HCT116 (cell line): ENCODE results near the gene TLK2. TPM values are rescaled to one million over a fixed set of nuclear protein-coding genes. Genes with fewer than 3 reads are reported as not detected.

Experiments
- ATAC-seq: fragments of 200-7000 bp; cut with Tn5 transposase; 2 replicates; pipeline ENCODE4 v1.9.1; 2020; ENCODE audit warnings: mild to moderate bottlenecking, moderate library complexity
- BruUV-seq: library from RNA; stranded (reverse); fragments of 400-500 nt; replicated peaks from 2 replicates; lab custom pipeline; 2021; lab: Mats Ljungman, UMichigan
- CTCF ChIA-PET: fragments of 300-600 bp; sonication (Branson Sonifier 250); formaldehyde crosslinking; loops from one replicate; lab custom pipeline; 2021; ENCODE audit warnings: antibody characterized with exemption; lab: Charles Lee
- POLR2A ChIA-PET: fragments of 300-600, 350-600 bp; sonication (Branson Sonifier 250); formaldehyde crosslinking; loops from one replicate; lab custom pipeline; 2021; ENCODE audit warnings: antibody characterized with exemption; lab: Charles Lee
- RAD21 ChIA-PET, 2 experiments: fragments of 300-600 bp; sonication (Branson Sonifier 250); formaldehyde crosslinking; loops; one replicate each; lab custom pipeline; 2023; ENCODE audit warnings: low total read pairs in 2 of 2; ENCODE audit not compliant: uncharacterized antibody in 2 of 2, unreplicated experiment in 2 of 2, low non-redundant PET in 1 of 2; lab: Charles Lee
- DNase-seq: peaks from one replicate; pipeline ENCODE4 v3.0.0-alpha.2; 2010; ENCODE audit warnings: low read depth, low spot score
- H2AFZ ChIP-seq: fragments of 200-600 bp; shearing (Covaris generic), sonication (generic); 2 replicates; pipeline ENCODE4 v1.6.1; 2017; ENCODE audit warnings: low read depth, mixed run types, mixed read lengths, antibody characterized with exemption, low read length; ENCODE audit not compliant: poor library complexity, severe bottlenecking
- H3K27ac ChIP-seq: 2 replicates; pipeline ENCODE4 v1.5.1; 2012; ENCODE audit warnings: low read depth, low read length
- H3K27me3 ChIP-seq: fragments of 200-600 bp; sonication (generic); 2 replicates; pipeline ENCODE4 v1.6.1; 2016; ENCODE audit warnings: mixed run types, low read length, mixed read lengths; ENCODE audit not compliant: insufficient read depth
- H3K36me3 ChIP-seq, 2 experiments: fragments of 200-500 bp in 1 of 2; fragments of 200-600 bp in 1 of 2; sonication (Bioruptor generic) in 1 of 2; sonication (generic) in 1 of 2; 2 replicates each; pipeline versions ENCODE4 v1.5.1 to v1.6.1; 2014 to 2016; ENCODE audit warnings: low read length in 2 of 2, inconsistent platforms in 1 of 2, mixed read lengths in 1 of 2, mixed run types in 1 of 2; ENCODE audit not compliant: insufficient read depth in 2 of 2, control insufficient read depth in 1 of 2
- H3K4me1 ChIP-seq, 2 experiments: fragments of 200-600 bp in 1 of 2; sonication (generic) in 1 of 2; 2 replicates each; pipeline versions ENCODE4 v1.5.1 to v1.6.1; 2012 to 2017; ENCODE audit warnings: low read length in 2 of 2, inconsistent platforms in 1 of 2, mild to moderate bottlenecking in 1 of 2, mixed read lengths in 1 of 2, mixed run types in 1 of 2, moderate library complexity in 1 of 2; ENCODE audit not compliant: insufficient read depth in 2 of 2, control insufficient read depth in 1 of 2
- H3K4me2 ChIP-seq: fragments of 200-600 bp; sonication (generic); 2 replicates; pipeline ENCODE4 v1.6.1; 2017; ENCODE audit warnings: mixed run types, low read length, mixed read lengths
- H3K4me3 ChIP-seq, 2 experiments: fragments of 200-600 bp in 1 of 2; sonication (generic) in 1 of 2; replicated peaks in 1 of 2; 2 replicates each; pipeline ENCODE4 v1.5.1; 2011 to 2016; ENCODE audit warnings: low read length in 2 of 2, control low read depth in 1 of 2, low read depth in 1 of 2, mild to moderate bottlenecking in 1 of 2, mixed read lengths in 1 of 2, mixed run types in 1 of 2
- H3K79me2 ChIP-seq: fragments of 200-600 bp; sonication (generic); 2 replicates; pipeline ENCODE4 v1.6.1; 2017; ENCODE audit warnings: mild to moderate bottlenecking, mixed run types, low read length, moderate library complexity, mixed read lengths; ENCODE audit not compliant: insufficient read depth
- H3K9ac ChIP-seq: fragments of 200-600 bp; sonication (generic); 2 replicates; pipeline ENCODE4 v1.6.1; 2016; ENCODE audit warnings: low read length, mixed read lengths
- H3K9me2 ChIP-seq: fragments of 200-600 bp; sonication (generic), shearing (Covaris generic); 2 replicates; pipeline ENCODE4 v1.6.1; 2017; ENCODE audit warnings: mixed run types, mild to moderate bottlenecking, moderate library complexity; ENCODE audit not compliant: insufficient read depth
- H3K9me3 ChIP-seq, 2 experiments: fragments of 200-500 bp in 1 of 2; fragments of 200-600 bp in 1 of 2; sonication (Bioruptor generic) in 1 of 2; sonication (generic) in 1 of 2; 2 replicates each; pipeline ENCODE4 v1.6.1; 2014 to 2017; ENCODE audit warnings: low read length in 2 of 2, mixed read lengths in 2 of 2, inconsistent platforms in 1 of 2, low read depth in 1 of 2, mild to moderate bottlenecking in 1 of 2, mixed run types in 1 of 2, moderate library complexity in 1 of 2; ENCODE audit not compliant: control insufficient read depth in 1 of 2, insufficient read depth in 1 of 2
- H4K20me1 ChIP-seq: fragments of 200-600 bp; sonication (generic), shearing (Covaris generic); 2 replicates; pipeline ENCODE4 v1.6.1; 2017; ENCODE audit warnings: mixed run types, mild to moderate bottlenecking, moderate library complexity; ENCODE audit not compliant: insufficient read depth
- ATF3 ChIP-seq: IDR thresholded peaks from 2 replicates; pipeline ENCODE4 v1.6.1; 2012
- CBX3 ChIP-seq: IDR thresholded peaks from 2 replicates; pipeline ENCODE4 v1.6.1; 2012; ENCODE audit warnings: low read depth
- CEBPB ChIP-seq: IDR thresholded peaks from 2 replicates; pipeline ENCODE4 v1.6.1; 2012; ENCODE audit warnings: low read depth
- CTCF ChIP-seq, 3 experiments: fragments of 200-600 bp in 1 of 3; sonication (generic) in 1 of 3; IDR thresholded peaks in 2 of 3; conservative IDR thresholded peaks in 1 of 3; 2 replicates each; pipeline ENCODE4 v1.5.1; 2012 to 2017; ENCODE audit warnings: low read depth in 2 of 3, low read length in 2 of 3, antibody characterized with exemption in 1 of 3, borderline replicate concordance in 1 of 3, control low read depth in 1 of 3, mild to moderate bottlenecking in 1 of 3, mixed read lengths in 1 of 3, mixed run types in 1 of 3, moderate library complexity in 1 of 3; ENCODE audit not compliant: insufficient read depth in 1 of 3
- ELF1 ChIP-seq: IDR thresholded peaks from 2 replicates; pipeline ENCODE4 v1.6.1; 2012; ENCODE audit warnings: low read depth, borderline replicate concordance
- EZH2phosphoT487 ChIP-seq: fragments of 200-600 bp; IDR thresholded peaks from 2 replicates; pipeline ENCODE4 v1.6.1; 2018; ENCODE audit warnings: antibody characterized with exemption, borderline replicate concordance
- FOSL1 ChIP-seq: IDR thresholded peaks from 2 replicates; pipeline ENCODE4 v1.6.1; 2012; ENCODE audit warnings: low read depth
- JUND ChIP-seq: IDR thresholded peaks from 2 replicates; pipeline ENCODE4 v1.6.1; 2012
- POLR2A ChIP-seq: IDR thresholded peaks from 2 replicates; pipeline ENCODE4 v1.7.0; 2011; ENCODE audit warnings: borderline replicate concordance; ENCODE audit not compliant: insufficient read depth, insufficient read length; ENCODE audit errors: extremely low read depth
- POLR2AphosphoS5 ChIP-seq: IDR thresholded peaks from 2 replicates; pipeline ENCODE4 v1.6.1; 2011; ENCODE audit warnings: mild to moderate bottlenecking, low read depth, low read length, moderate library complexity
- REST ChIP-seq: IDR thresholded peaks from 2 replicates; pipeline ENCODE4 v1.6.1; 2012; ENCODE audit warnings: low read depth
- SP1 ChIP-seq: IDR thresholded peaks from 2 replicates; pipeline ENCODE4 v1.6.1; 2012; ENCODE audit warnings: low read depth
- SRF ChIP-seq: IDR thresholded peaks from 2 replicates; pipeline ENCODE4 v1.6.1; 2012; ENCODE audit warnings: low read depth
- TCF7L2 ChIP-seq: IDR thresholded peaks from 2 replicates; pipeline ENCODE4 v1.7.0; 2011; ENCODE audit warnings: borderline replicate concordance, inconsistent platforms; ENCODE audit not compliant: insufficient read depth, insufficient read length; ENCODE audit errors: extremely low read depth
- ZFX ChIP-seq: fragments of 450-650 bp; IDR thresholded peaks from 2 replicates; pipeline ENCODE4 v1.6.1; 2017
- intact Hi-C: fragments of 100-400 bp; cut with micrococcal nuclease; formaldehyde crosslinking; loops from 2 replicates; pipeline ENCODE4 v1.10.0; 2022
- total RNA-seq: library from RNA; stranded (reverse); gene quantifications from one replicate; pipeline ENCODE4 v1.2.1, GENCODE V29; 2021; ENCODE audit not compliant: unreplicated experiment
- TF ChIP-seq, protein P1 (sequence below): IDR thresholded peaks from 2 replicates; pipeline ENCODE4 v1.6.1; 2011; ENCODE audit warnings: mild to moderate bottlenecking, low read length, moderate library complexity; ENCODE audit not compliant: insufficient replicate concordance; ENCODE audit errors: extremely low read depth

The TLK2 gene
- total RNA-seq, 1 experiment from 2014 or later, result 56.6 TPM

GRCh38 chr17:62662855-62663254, 184.2 kb downstream of the TLK2 start:
- H3K4me1 ChIP-seq, result no peaks in the 10 kb centered on the region
- peaks cover 10 to 12% of the 10 kb centered on the region in 2 experiments; a peak in 3 of 4 replicates for H3K9me3 ChIP-seq
- TF ChIP-seq ATF3, result no peak
- no peak for TF ChIP-seq EZH2phosphoT487
- TF ChIP-seq CEBPB, result no peak
- no peak for TF ChIP-seq SRF
- TF ChIP-seq ZFX, result no peak
- TF ChIP-seq, protein P1, sequence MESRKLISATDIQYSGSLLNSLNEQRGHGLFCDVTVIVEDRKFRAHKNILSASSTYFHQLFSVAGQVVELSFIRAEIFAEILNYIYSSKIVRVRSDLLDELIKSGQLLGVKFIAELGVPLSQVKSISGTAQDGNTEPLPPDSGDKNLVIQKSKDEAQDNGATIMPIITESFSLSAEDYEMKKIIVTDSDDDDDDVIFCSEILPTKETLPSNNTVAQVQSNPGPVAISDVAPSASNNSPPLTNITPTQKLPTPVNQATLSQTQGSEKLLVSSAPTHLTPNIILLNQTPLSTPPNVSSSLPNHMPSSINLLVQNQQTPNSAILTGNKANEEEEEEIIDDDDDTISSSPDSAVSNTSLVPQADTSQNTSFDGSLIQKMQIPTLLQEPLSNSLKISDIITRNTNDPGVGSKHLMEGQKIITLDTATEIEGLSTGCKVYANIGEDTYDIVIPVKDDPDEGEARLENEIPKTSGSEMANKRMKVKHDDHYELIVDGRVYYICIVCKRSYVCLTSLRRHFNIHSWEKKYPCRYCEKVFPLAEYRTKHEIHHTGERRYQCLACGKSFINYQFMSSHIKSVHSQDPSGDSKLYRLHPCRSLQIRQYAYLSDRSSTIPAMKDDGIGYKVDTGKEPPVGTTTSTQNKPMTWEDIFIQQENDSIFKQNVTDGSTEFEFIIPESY, result no peak
- TF ChIP-seq JUND, result no peak
- no peak for TF ChIP-seq CTCF (IDR thresholded peaks at IDR 0.05 in 2 of 3, conservative IDR thresholded peaks at IDR 0.05 in 1 of 3; ENCODE audit: borderline replicate concordance in 1 of 3, insufficient read depth in 1 of 3, low read depth in 2 of 3, low read length in 2 of 3)
- TF ChIP-seq TCF7L2, result no peak
- TF ChIP-seq REST, result no peak
- no peak for TF ChIP-seq FOSL1
- no peak for TF ChIP-seq SP1
- TF ChIP-seq POLR2A, result no peak
- TF ChIP-seq ELF1, result no peak
- no peak for TF ChIP-seq POLR2AphosphoS5
- TF ChIP-seq CBX3, result no peak
- DNase-seq (no peak), ATAC-seq (no peak)
- no TSS peak for BruUV-seq
- no peaks in the 10 kb centered on the region for H3K27me3 ChIP-seq
- H4K20me1 ChIP-seq, result no peaks in the 10 kb centered on the region
- no peak overlapping the region for H2AFZ ChIP-seq
- H3K27ac ChIP-seq, result no peak overlapping the region
- ChIA-PET RAD21 (no interaction called here), CTCF (no interaction called here), POLR2A (no interaction called here)
- no peak overlapping the region for H3K4me2 ChIP-seq
- no peak overlapping the region for H3K9ac ChIP-seq
- no peaks in the 10 kb centered on the region for H3K9me2 ChIP-seq
- no peaks in the 10 kb centered on the region for H3K36me3 ChIP-seq
- H3K79me2 ChIP-seq, result no peaks in the 10 kb centered on the region
- no peak overlapping the region for H3K4me3 ChIP-seq
- intact Hi-C loops, result no loop called here
